Right lobe of liver (tissue), 4 donors: Measurements from ENCODE around the gene RBP3.

ENCODE experiments used
- CTCF ChIP-seq, 4 donors: fragments of 200-600 bp in 3 of 4; fragments of 450-650 bp in 1 of 4; IDR thresholded peaks; one replicate each; pipeline versions ENCODE4 v1.5.1 to v1.8.0; 2016 to 2022; ENCODE audit warnings: antibody characterized with exemption in 4 of 4, mild to moderate bottlenecking in 2 of 4
- POLR2A ChIP-seq: fragments of 450-650 bp; IDR thresholded peaks from one replicate; pipeline ENCODE4 v1.6.1; 2017; ENCODE audit warnings: antibody characterized with exemption, mild to moderate bottlenecking
- donor health status: DM: no; HTN: no; CAD: no.
- donor health status: DM: no; HTN: no; CAD: no.
- donor health status: DM: no; HTN: yes; CAD: no.

DNA sequence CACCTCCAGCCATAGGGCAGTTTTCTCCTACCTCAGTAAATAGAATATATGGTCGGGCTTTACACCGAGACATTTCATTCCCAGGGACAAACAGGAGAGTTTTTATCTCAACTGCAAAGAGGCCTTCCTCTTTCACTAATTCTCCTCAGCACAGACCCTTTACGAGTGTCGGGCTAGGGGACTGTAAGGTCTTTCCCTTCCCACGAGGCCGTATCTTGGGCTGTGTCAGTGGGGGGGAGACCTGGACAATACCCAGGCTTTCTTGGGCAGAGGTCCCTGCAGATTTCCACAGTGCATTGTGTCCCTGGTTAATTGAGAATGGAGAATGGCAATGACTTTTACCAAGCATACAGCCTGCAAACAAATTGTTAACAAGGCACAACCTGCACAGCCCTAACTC, 49.1 kb downstream of the RBP3 start:
- TF ChIP-seq CTCF (IDR thresholded peaks at IDR 0.05) (no peak), POLR2A (no peak)
